SU-DHL-6 (cell line): ENCODE data around the gene AJM1.

Experiments
- H2AFZ ChIP-seq: fragments of 200-600 bp; sonication (generic); 2 replicates; pipeline ENCODE4 v1.6.1; 2014; ENCODE audit warnings: low read depth, mild to moderate bottlenecking, moderate library complexity, mixed read lengths, antibody characterized with exemption, low read length; ENCODE audit not compliant: severe bottlenecking
- H3F3A ChIP-seq: fragments of 200-600 bp; shearing (Covaris generic); 2 replicates; pipeline ENCODE4 v1.6.0; 2016; ENCODE audit warnings: antibody characterized with exemption, mild to moderate bottlenecking; ENCODE audit not compliant: insufficient read depth
- H3K27ac ChIP-seq: fragments of 200-600 bp; sonication (generic); 2 replicates; pipeline ENCODE4 v1.5.1; 2016; ENCODE audit warnings: low read depth, mild to moderate bottlenecking, low read length, moderate library complexity, mixed read lengths
- H3K27me3 ChIP-seq: fragments of 200-600 bp; sonication (generic), shearing (Covaris generic); 2 replicates; pipeline ENCODE4 v1.6.0; 2014; ENCODE audit warnings: mild to moderate bottlenecking, low read length
- H3K36me3 ChIP-seq: fragments of 200-600 bp; sonication (generic); 2 replicates; pipeline ENCODE4 v1.6.1; 2014; ENCODE audit warnings: mild to moderate bottlenecking, low read length, mixed read lengths
- H3K4me2 ChIP-seq: fragments of 300-600, 200-600 bp; shearing (Covaris generic), sonication (generic); 2 replicates; pipeline ENCODE4 v1.6.0; 2014; ENCODE audit warnings: low read length, low read depth, mild to moderate bottlenecking; ENCODE audit not compliant: poor library complexity, severe bottlenecking
- H3K4me3 ChIP-seq: fragments of 200-600 bp; sonication (generic); 2 replicates; pipeline ENCODE4 v1.5.1; 2014; ENCODE audit warnings: antibody characterized with exemption, low read length, mild to moderate bottlenecking, mixed read lengths; ENCODE audit not compliant: insufficient read depth, poor library complexity, severe bottlenecking
- H3K79me2 ChIP-seq: fragments of 200-600 bp; sonication (generic); 2 replicates; pipeline ENCODE4 v1.6.1; 2014; ENCODE audit warnings: mild to moderate bottlenecking, low read length, moderate library complexity; ENCODE audit not compliant: insufficient read depth
- H3K9ac ChIP-seq: fragments of 200-600 bp; sonication (generic); 2 replicates; pipeline ENCODE4 v1.7.0; 2014; ENCODE audit warnings: mild to moderate bottlenecking, low read length
- H3K9me2 ChIP-seq: fragments of 200-600 bp; sonication (generic); replicated peaks from 2 replicates; pipeline ENCODE4 v1.6.1; 2014; ENCODE audit warnings: low read length; ENCODE audit not compliant: insufficient read depth
- H3K9me3 ChIP-seq: fragments of 200-600 bp; sonication (generic); 2 replicates; pipeline ENCODE4 v1.6.1; 2014; ENCODE audit warnings: low read length, mixed read lengths; ENCODE audit not compliant: insufficient read depth
- H4K20me1 ChIP-seq: fragments of 200-600 bp; sonication (generic); 2 replicates; pipeline ENCODE4 v1.6.1; 2014; ENCODE audit warnings: low read depth, mild to moderate bottlenecking, antibody characterized with exemption, low read length, moderate library complexity, mixed read lengths
- EZH2phosphoT487 ChIP-seq: fragments of 200-600 bp; sonication (generic), shearing (Covaris generic); conservative IDR thresholded peaks from 2 replicates; pipeline ENCODE4 v1.6.1; 2018; ENCODE audit warnings: mild to moderate bottlenecking, antibody characterized with exemption, low read length, moderate library complexity, mixed read lengths
- TF ChIP-seq, protein P1 (sequence below): fragments of 200-600 bp; sonication (generic); IDR thresholded peaks from one replicate; pipeline ENCODE4 v1.5.1; 2017; ENCODE audit warnings: antibody characterized with exemption, mild to moderate bottlenecking, low read length, moderate library complexity; ENCODE audit not compliant: insufficient read depth, poor library complexity, severe bottlenecking

The AJM1 gene

GRCh38 chr9:136856079-136856476, 13.8 kb downstream of the AJM1 start:
- no peak overlapping the region for H3K9ac ChIP-seq

GRCh38 chr9:136856541-136857141, 14.4 kb downstream of the AJM1 start:
- no peaks in the 10 kb centered on the region for H3K9me3 ChIP-seq
- no peak overlapping the region for H3K4me2 ChIP-seq
- no peaks in the 10 kb centered on the region for H3K36me3 ChIP-seq
- H3K4me3 ChIP-seq: no peak overlapping the region
- no peak overlapping the region for H3K27ac ChIP-seq
- H3F3A ChIP-seq: no peaks in the 10 kb centered on the region
- no peaks in the 10 kb centered on the region for H3K27me3 ChIP-seq
- H3K9ac ChIP-seq: no peak overlapping the region
- H2AFZ ChIP-seq: no peak overlapping the region
- no peak for TF ChIP-seq EZH2phosphoT487
- TF ChIP-seq, protein P1, sequence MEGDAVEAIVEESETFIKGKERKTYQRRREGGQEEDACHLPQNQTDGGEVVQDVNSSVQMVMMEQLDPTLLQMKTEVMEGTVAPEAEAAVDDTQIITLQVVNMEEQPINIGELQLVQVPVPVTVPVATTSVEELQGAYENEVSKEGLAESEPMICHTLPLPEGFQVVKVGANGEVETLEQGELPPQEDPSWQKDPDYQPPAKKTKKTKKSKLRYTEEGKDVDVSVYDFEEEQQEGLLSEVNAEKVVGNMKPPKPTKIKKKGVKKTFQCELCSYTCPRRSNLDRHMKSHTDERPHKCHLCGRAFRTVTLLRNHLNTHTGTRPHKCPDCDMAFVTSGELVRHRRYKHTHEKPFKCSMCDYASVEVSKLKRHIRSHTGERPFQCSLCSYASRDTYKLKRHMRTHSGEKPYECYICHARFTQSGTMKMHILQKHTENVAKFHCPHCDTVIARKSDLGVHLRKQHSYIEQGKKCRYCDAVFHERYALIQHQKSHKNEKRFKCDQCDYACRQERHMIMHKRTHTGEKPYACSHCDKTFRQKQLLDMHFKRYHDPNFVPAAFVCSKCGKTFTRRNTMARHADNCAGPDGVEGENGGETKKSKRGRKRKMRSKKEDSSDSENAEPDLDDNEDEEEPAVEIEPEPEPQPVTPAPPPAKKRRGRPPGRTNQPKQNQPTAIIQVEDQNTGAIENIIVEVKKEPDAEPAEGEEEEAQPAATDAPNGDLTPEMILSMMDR: peak; percentile 12
- no peaks in the 10 kb centered on the region for H3K79me2 ChIP-seq
- H4K20me1 ChIP-seq: no peaks in the 10 kb centered on the region
- H3K9me2 ChIP-seq: no peaks in the 10 kb centered on the region

More at GRCh38 chr9:136856079-136856476, 13.8 kb downstream of the AJM1 start:
- Histone ChIP-seq H3K27ac (no peak overlapping the region), H3K9me2 (no peaks in the 10 kb centered on the region), H3K9me3 (no peaks in the 10 kb centered on the region), H3F3A (no peaks in the 10 kb centered on the region), H3K36me3 (no peaks in the 10 kb centered on the region), H2AFZ (no peak overlapping the region), H3K79me2 (no peaks in the 10 kb centered on the region), H4K20me1 (no peaks in the 10 kb centered on the region), H3K27me3 (no peaks in the 10 kb centered on the region), H3K4me3 (no peak overlapping the region), H3K4me2 (no peak overlapping the region)
- TF ChIP-seq EZH2phosphoT487: no peak
- TF ChIP-seq, protein P1: no peak

- no peaks in the 10 kb centered on the region for H3K9me3 ChIP-seq
- no peaks in the 10 kb centered on the region for H4K20me1 ChIP-seq
- no peaks in the 10 kb centered on the region for H3K9me2 ChIP-seq
- no peaks in the 10 kb centered on the region for H3K27me3 ChIP-seq
- H3K36me3 ChIP-seq: no peaks in the 10 kb centered on the region
- TF ChIP-seq, protein P1: no peak
- TF ChIP-seq EZH2phosphoT487: no peak
- H3K27ac ChIP-seq: no peak overlapping the region
- no peak overlapping the region for H3K9ac ChIP-seq
- H3K4me3 ChIP-seq: no peak overlapping the region
- no peaks in the 10 kb centered on the region for H3K79me2 ChIP-seq
- H3F3A ChIP-seq: no peaks in the 10 kb centered on the region
- H2AFZ ChIP-seq: no peak overlapping the region
- no peak overlapping the region for H3K4me2 ChIP-seq
Measured at GRCh38 chr9:136857166-136857565, 14.9 kb downstream of the AJM1 start.
